Calu3 (cell line): ENCODE measurements around the gene PCGF3. TPM values are rescaled to one million over a fixed set of nuclear protein-coding genes. Genes with fewer than 3 reads are reported as not detected.

Experiments
- BruUV-seq: library from RNA; stranded (reverse); fragments of 400-500 nt; replicated peaks from 2 replicates; lab custom pipeline; 2021; lab: Mats Ljungman, UMichigan
- CTCF ChIA-PET: fragments of 300-600 bp; sonication (Branson Sonifier 250); formaldehyde crosslinking; loops from one replicate; lab custom pipeline; 2022; ENCODE audit warnings: antibody characterized with exemption; lab: Charles Lee
- DNase-seq: peaks from one replicate; pipeline ENCODE4 v3.0.0; 2022
- H3K27ac Mint-ChIP-seq: one replicate; pipeline ENCODE4 v1.8.0; 2022; ENCODE audit warnings: mixed read lengths; ENCODE audit not compliant: unreplicated experiment
- H3K27me3 Mint-ChIP-seq: one replicate; pipeline ENCODE4 v1.8.0; 2022; ENCODE audit warnings: mixed read lengths; ENCODE audit not compliant: unreplicated experiment
- H3K36me3 Mint-ChIP-seq: one replicate; pipeline ENCODE4 v1.8.0; 2022; ENCODE audit warnings: mild to moderate bottlenecking, moderate library complexity, mixed read lengths; ENCODE audit not compliant: insufficient read depth, unreplicated experiment
- H3K4me1 Mint-ChIP-seq: one replicate; pipeline ENCODE4 v1.8.0; 2022; ENCODE audit warnings: mild to moderate bottlenecking, low read depth, mixed read lengths; ENCODE audit not compliant: unreplicated experiment
- H3K4me3 Mint-ChIP-seq: one replicate; pipeline ENCODE4 v1.8.0; 2022; ENCODE audit warnings: mild to moderate bottlenecking, low read depth, moderate library complexity, mixed read lengths; ENCODE audit not compliant: unreplicated experiment
- H3K9me3 Mint-ChIP-seq: one replicate; pipeline ENCODE4 v1.8.0; 2022; ENCODE audit warnings: low read depth, mixed read lengths; ENCODE audit not compliant: unreplicated experiment
- intact Hi-C: fragments of 100-400 bp; cut with micrococcal nuclease; formaldehyde crosslinking; loops from one replicate; pipeline ENCODE4 v1.10.0; 2022; ENCODE audit not compliant: unreplicated experiment
- total RNA-seq: library from RNA; stranded (reverse); gene quantifications from 2 replicates; pipeline ENCODE4 v1.2.3, GENCODE V29; 2022
- TF ChIP-seq, protein P1 (sequence below): fragments of 200-600 bp; IDR thresholded peaks from one replicate; pipeline ENCODE4 v1.8.0; 2022; ENCODE audit warnings: antibody characterized with exemption; ENCODE audit not compliant: unreplicated experiment

The PCGF3 gene
- total RNA-seq, 1 experiment from 2014 or later: 30.0 TPM

DNA sequence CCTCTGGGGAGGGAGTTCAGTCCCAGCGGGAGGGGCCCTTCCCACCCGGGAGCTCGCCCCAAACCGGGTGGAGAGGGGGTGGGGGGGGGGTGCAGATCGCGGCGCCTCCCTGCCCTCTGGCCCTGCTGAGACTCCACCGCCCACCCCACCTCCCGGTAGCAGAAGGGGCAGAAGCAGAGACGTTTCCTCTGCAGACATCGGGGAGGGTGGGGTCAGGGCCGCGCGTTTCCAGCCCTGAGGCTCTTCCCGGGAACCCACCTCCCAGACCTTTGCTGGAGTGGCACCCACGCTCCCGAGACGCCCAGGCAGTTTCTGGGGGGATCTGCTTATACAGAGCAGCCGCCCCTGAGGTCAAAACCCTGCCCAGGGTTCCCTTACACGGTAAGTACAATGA is 90.1 kb downstream of the PCGF3 start:
- DNase-seq: no peak
- intact Hi-C loops: no loop called here
- CTCF ChIA-PET: no interaction called here
- Mint-ChIP-seq H3K9me3 (no peaks in the 10 kb centered on the region), H3K27ac (no peak overlapping the region), H3K36me3 (peaks cover 5% of the 10 kb centered on the region), H3K27me3 (peaks cover 35% of the 10 kb centered on the region), H3K4me1 (peaks cover 10% of the 10 kb centered on the region), H3K4me3 (no peak overlapping the region)
- TF ChIP-seq, protein P1, sequence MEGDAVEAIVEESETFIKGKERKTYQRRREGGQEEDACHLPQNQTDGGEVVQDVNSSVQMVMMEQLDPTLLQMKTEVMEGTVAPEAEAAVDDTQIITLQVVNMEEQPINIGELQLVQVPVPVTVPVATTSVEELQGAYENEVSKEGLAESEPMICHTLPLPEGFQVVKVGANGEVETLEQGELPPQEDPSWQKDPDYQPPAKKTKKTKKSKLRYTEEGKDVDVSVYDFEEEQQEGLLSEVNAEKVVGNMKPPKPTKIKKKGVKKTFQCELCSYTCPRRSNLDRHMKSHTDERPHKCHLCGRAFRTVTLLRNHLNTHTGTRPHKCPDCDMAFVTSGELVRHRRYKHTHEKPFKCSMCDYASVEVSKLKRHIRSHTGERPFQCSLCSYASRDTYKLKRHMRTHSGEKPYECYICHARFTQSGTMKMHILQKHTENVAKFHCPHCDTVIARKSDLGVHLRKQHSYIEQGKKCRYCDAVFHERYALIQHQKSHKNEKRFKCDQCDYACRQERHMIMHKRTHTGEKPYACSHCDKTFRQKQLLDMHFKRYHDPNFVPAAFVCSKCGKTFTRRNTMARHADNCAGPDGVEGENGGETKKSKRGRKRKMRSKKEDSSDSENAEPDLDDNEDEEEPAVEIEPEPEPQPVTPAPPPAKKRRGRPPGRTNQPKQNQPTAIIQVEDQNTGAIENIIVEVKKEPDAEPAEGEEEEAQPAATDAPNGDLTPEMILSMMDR: no peak
- no TSS peak for BruUV-seq

DNA sequence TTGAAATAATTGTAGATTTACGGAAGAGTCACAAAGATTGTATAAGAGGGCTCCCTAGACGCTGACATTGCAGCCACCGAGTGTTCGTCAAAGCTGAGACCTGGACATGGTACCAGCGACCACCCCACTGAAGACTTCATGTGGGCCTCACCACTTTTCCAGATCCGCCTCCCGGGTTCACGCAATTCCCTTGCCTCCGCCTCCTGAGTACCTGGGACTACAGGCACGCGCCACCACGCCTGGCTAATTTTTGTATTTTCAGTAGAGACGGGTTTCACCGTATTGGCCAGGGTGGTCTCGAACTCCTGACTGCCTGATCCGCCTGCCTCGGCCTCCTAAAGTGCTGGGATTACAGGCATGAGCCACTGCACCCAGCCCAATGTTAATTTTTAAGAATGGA is 90.6 kb downstream of the PCGF3 start:
- intact Hi-C loops: no loop called here
- no peak for DNase-seq
- no peak overlapping the region for H3K27ac Mint-ChIP-seq
- peaks cover 31% of the 10 kb centered on the region for H3K27me3 Mint-ChIP-seq
- H3K36me3 Mint-ChIP-seq: peaks cover 5% of the 10 kb centered on the region
- no TSS peak for BruUV-seq
- CTCF ChIA-PET: no interaction called here
- H3K4me3 Mint-ChIP-seq: no peak overlapping the region
- TF ChIP-seq, protein P1: no peak
- H3K4me1 Mint-ChIP-seq: peaks cover 10% of the 10 kb centered on the region
- no peaks in the 10 kb centered on the region for H3K9me3 Mint-ChIP-seq

DNA sequence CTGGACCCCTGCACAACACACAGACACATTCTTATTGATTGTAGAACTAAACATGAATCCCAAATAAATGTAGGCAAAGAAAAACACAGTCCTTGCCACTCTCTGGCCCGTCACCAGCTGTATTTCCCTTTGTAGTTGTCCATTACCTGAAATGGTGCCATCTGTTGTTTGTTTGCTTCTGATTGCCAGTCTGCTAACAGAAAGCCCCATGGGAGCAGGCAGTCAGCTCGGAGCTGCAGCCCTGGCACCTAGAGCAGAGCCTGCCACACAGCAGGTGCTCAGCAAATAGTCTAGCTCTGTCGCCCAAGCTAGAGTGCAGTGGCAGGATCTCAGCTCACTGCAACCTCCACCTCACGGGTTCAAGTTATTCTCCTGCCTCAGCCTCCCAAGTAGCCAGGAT is 91.4 kb downstream of the PCGF3 start:
- peaks cover 28% of the 10 kb centered on the region for H3K27me3 Mint-ChIP-seq
- no peak overlapping the region for H3K27ac Mint-ChIP-seq
- H3K4me1 Mint-ChIP-seq: peaks cover 10% of the 10 kb centered on the region
- no peaks in the 10 kb centered on the region for H3K9me3 Mint-ChIP-seq
- DNase-seq: no peak
- CTCF ChIA-PET: no interaction called here
- BruUV-seq: no TSS peak
- H3K36me3 Mint-ChIP-seq: peaks cover 5% of the 10 kb centered on the region
- TF ChIP-seq, protein P1: no peak
- no peak overlapping the region for H3K4me3 Mint-ChIP-seq
- intact Hi-C loops: no loop called here

DNA sequence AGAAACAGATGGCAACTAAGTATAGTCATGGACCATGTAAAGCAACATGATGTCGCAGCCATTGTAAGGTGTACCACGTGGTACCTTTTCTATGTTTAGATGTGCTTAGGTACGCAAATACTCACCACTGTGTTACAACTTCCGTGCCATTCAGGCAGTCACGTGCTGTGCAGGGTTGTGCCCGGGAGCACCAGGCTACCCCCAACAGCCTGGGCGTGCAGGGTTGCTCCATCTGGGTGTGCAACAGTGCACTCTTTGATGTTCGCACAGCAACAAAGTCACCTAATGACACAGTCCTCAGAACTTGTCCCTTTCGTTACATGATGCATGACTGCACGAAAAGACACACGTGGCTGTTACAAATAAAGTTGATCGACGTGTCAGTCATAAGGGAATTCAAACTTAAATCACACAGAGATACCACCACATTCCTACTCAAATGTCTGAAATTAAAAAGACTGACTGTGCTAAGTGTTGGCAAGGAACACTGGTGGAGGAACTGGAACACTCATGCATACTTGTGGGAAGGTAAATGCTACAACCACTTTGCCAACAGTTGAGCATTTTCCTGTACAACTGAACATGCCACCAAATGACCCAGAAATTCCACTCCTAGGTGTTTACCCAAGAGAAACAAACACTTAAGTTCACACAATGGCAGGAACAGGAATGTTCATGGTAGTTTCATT is 95.9 kb downstream of the PCGF3 start:
- CTCF ChIA-PET: no interaction called here
- TF ChIP-seq, protein P1: no peak
- Mint-ChIP-seq H3K27ac (no peak overlapping the region), H3K4me3 (no peak overlapping the region), H3K27me3 (no peaks in the 10 kb centered on the region), H3K9me3 (peaks cover 2% of the 10 kb centered on the region), H3K4me1 (peaks cover 10% of the 10 kb centered on the region), H3K36me3 (peaks cover 5% of the 10 kb centered on the region)
- intact Hi-C loops: no loop called here
- no peak for DNase-seq
- BruUV-seq: no TSS peak
